SU-DHL-6 (cell line): ENCODE measurements around the gene RPL11.
A peak's percentile ranks its signal among the peaks of the same experiment; 100 is the strongest.

Experiments used
- H2AFZ ChIP-seq: fragments of 200-600 bp; sonication (generic); 2 replicates; pipeline ENCODE4 v1.6.1; 2014; ENCODE audit warnings: low read depth, mild to moderate bottlenecking, moderate library complexity, mixed read lengths, antibody characterized with exemption, low read length; ENCODE audit not compliant: severe bottlenecking
- H3F3A ChIP-seq: fragments of 200-600 bp; shearing (Covaris generic); 2 replicates; pipeline ENCODE4 v1.6.0; 2016; ENCODE audit warnings: antibody characterized with exemption, mild to moderate bottlenecking; ENCODE audit not compliant: insufficient read depth
- H3K27ac ChIP-seq: fragments of 200-600 bp; sonication (generic); 2 replicates; pipeline ENCODE4 v1.5.1; 2016; ENCODE audit warnings: low read depth, mild to moderate bottlenecking, low read length, moderate library complexity, mixed read lengths
- H3K27me3 ChIP-seq: fragments of 200-600 bp; sonication (generic), shearing (Covaris generic); 2 replicates; pipeline ENCODE4 v1.6.0; 2014; ENCODE audit warnings: mild to moderate bottlenecking, low read length
- H3K36me3 ChIP-seq: fragments of 200-600 bp; sonication (generic); 2 replicates; pipeline ENCODE4 v1.6.1; 2014; ENCODE audit warnings: mild to moderate bottlenecking, low read length, mixed read lengths
- H3K4me2 ChIP-seq: fragments of 300-600, 200-600 bp; shearing (Covaris generic), sonication (generic); 2 replicates; pipeline ENCODE4 v1.6.0; 2014; ENCODE audit warnings: low read length, low read depth, mild to moderate bottlenecking; ENCODE audit not compliant: poor library complexity, severe bottlenecking
- H3K4me3 ChIP-seq: fragments of 200-600 bp; sonication (generic); 2 replicates; pipeline ENCODE4 v1.5.1; 2014; ENCODE audit warnings: antibody characterized with exemption, low read length, mild to moderate bottlenecking, mixed read lengths; ENCODE audit not compliant: insufficient read depth, poor library complexity, severe bottlenecking
- H3K79me2 ChIP-seq: fragments of 200-600 bp; sonication (generic); 2 replicates; pipeline ENCODE4 v1.6.1; 2014; ENCODE audit warnings: mild to moderate bottlenecking, low read length, moderate library complexity; ENCODE audit not compliant: insufficient read depth
- H3K9ac ChIP-seq: fragments of 200-600 bp; sonication (generic); 2 replicates; pipeline ENCODE4 v1.7.0; 2014; ENCODE audit warnings: mild to moderate bottlenecking, low read length
- H3K9me2 ChIP-seq: fragments of 200-600 bp; sonication (generic); replicated peaks from 2 replicates; pipeline ENCODE4 v1.6.1; 2014; ENCODE audit warnings: low read length; ENCODE audit not compliant: insufficient read depth
- H3K9me3 ChIP-seq: fragments of 200-600 bp; sonication (generic); 2 replicates; pipeline ENCODE4 v1.6.1; 2014; ENCODE audit warnings: low read length, mixed read lengths; ENCODE audit not compliant: insufficient read depth
- H4K20me1 ChIP-seq: fragments of 200-600 bp; sonication (generic); 2 replicates; pipeline ENCODE4 v1.6.1; 2014; ENCODE audit warnings: low read depth, mild to moderate bottlenecking, antibody characterized with exemption, low read length, moderate library complexity, mixed read lengths
- EZH2phosphoT487 ChIP-seq: fragments of 200-600 bp; sonication (generic), shearing (Covaris generic); conservative IDR thresholded peaks from 2 replicates; pipeline ENCODE4 v1.6.1; 2018; ENCODE audit warnings: mild to moderate bottlenecking, antibody characterized with exemption, low read length, moderate library complexity, mixed read lengths
- TF ChIP-seq, protein P1 (sequence below): fragments of 200-600 bp; sonication (generic); IDR thresholded peaks from one replicate; pipeline ENCODE4 v1.5.1; 2017; ENCODE audit warnings: antibody characterized with exemption, mild to moderate bottlenecking, low read length, moderate library complexity; ENCODE audit not compliant: insufficient read depth, poor library complexity, severe bottlenecking

Gene RPL11

GRCh38 chr1:23691499-23692307, at the start of gene RPL11:
Gene RPL11 (plus strand): TSS chr1:23691806. CDS start chr1:23691824, 18 bp downstream.
- H3K27me3 ChIP-seq: no peaks in the 10 kb centered on the region
- H3K9me3 ChIP-seq: no peaks in the 10 kb centered on the region
- peaks cover 22% of the 10 kb centered on the region for H4K20me1 ChIP-seq
- H3K4me2 ChIP-seq: peak within 1 kb of the TSS; percentile 64
- H2AFZ ChIP-seq: peak within 1 kb of the TSS; percentile 89
- peaks cover 11% of the 10 kb centered on the region; the same call in 1 of the 2 replicates for H3F3A ChIP-seq
- TF ChIP-seq EZH2phosphoT487: no peak
- TF ChIP-seq, protein P1, sequence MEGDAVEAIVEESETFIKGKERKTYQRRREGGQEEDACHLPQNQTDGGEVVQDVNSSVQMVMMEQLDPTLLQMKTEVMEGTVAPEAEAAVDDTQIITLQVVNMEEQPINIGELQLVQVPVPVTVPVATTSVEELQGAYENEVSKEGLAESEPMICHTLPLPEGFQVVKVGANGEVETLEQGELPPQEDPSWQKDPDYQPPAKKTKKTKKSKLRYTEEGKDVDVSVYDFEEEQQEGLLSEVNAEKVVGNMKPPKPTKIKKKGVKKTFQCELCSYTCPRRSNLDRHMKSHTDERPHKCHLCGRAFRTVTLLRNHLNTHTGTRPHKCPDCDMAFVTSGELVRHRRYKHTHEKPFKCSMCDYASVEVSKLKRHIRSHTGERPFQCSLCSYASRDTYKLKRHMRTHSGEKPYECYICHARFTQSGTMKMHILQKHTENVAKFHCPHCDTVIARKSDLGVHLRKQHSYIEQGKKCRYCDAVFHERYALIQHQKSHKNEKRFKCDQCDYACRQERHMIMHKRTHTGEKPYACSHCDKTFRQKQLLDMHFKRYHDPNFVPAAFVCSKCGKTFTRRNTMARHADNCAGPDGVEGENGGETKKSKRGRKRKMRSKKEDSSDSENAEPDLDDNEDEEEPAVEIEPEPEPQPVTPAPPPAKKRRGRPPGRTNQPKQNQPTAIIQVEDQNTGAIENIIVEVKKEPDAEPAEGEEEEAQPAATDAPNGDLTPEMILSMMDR: peak; percentile 55
- peak within 1 kb of the TSS; percentile 88 for H3K9ac ChIP-seq
- peak within 1 kb of the TSS; percentile 80 for H3K27ac ChIP-seq
- peaks cover 51% of the 10 kb centered on the region for H3K79me2 ChIP-seq
- no peaks in the 10 kb centered on the region for H3K9me2 ChIP-seq
- H3K4me3 ChIP-seq: peak within 1 kb of the TSS; percentile 97
- H3K36me3 ChIP-seq: peaks cover 36% of the 10 kb centered on the region

GRCh38 chr1:23643736-23644554, 47.7 kb upstream of the RPL11 start:
- no peaks in the 10 kb centered on the region for H3K79me2 ChIP-seq
- no peaks in the 10 kb centered on the region for H3K27me3 ChIP-seq
- TF ChIP-seq EZH2phosphoT487: no peak
- TF ChIP-seq, protein P1: no peak
- H3F3A ChIP-seq: peaks cover 4% of the 10 kb centered on the region
- no peak overlapping the region for H3K9ac ChIP-seq
- no peak overlapping the region for H3K4me3 ChIP-seq
- H2AFZ ChIP-seq: no peak overlapping the region
- no peaks in the 10 kb centered on the region for H3K9me2 ChIP-seq
- H3K27ac ChIP-seq: no peak overlapping the region
- H3K36me3 ChIP-seq: no peaks in the 10 kb centered on the region
- H4K20me1 ChIP-seq: no peaks in the 10 kb centered on the region
- no peaks in the 10 kb centered on the region for H3K9me3 ChIP-seq
- no peak overlapping the region for H3K4me2 ChIP-seq

DNA sequence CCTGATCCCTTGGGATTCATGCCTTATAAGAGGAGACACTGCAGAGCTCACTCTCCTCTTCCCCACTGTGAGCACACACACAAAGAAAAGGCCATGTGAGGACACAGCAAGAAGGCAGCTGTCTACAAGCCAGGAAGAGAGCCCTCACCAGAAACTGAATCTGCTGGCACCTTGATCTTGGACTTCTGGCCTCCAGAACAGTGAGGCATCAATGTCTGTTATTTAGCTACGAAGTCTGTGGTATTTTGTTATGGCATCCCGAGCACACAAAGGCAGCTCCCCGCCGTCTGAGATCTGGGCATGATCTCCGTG, 47.1 kb upstream of the RPL11 start:
- no peak for TF ChIP-seq EZH2phosphoT487
- TF ChIP-seq, protein P1: no peak
- Histone ChIP-seq H3K4me3 (no peak overlapping the region), H3K27ac (no peak overlapping the region), H3K4me2 (no peak overlapping the region), H3K9me2 (no peaks in the 10 kb centered on the region), H4K20me1 (no peaks in the 10 kb centered on the region), H2AFZ (no peak overlapping the region), H3K79me2 (no peaks in the 10 kb centered on the region), H3K9ac (no peak overlapping the region), H3K9me3 (no peaks in the 10 kb centered on the region), H3K27me3 (no peaks in the 10 kb centered on the region), H3K36me3 (no peaks in the 10 kb centered on the region), H3F3A (peaks cover 4% of the 10 kb centered on the region)
